ENCODE data around the gene GPC3. TPM values are rescaled to one million over a fixed set of nuclear protein-coding genes. Genes with fewer than 3 reads are reported as not detected.

The GPC3 gene
- total RNA-seq, 3 donors from 2014 or later (not counting 1 experiment from before 2014, with no cell fraction given), result not detected

- Histone ChIP-seq H3K4me3 (ENCODE audit: low read length) (no peak overlapping the region), H3K9me3 (ENCODE audit: control insufficient read depth, insufficient read depth, low read length) (no peaks in the 10 kb centered on the region), H3K4me1 (ENCODE audit: control insufficient read depth, insufficient read depth, low read length) (no peaks in the 10 kb centered on the region), H3K27ac (ENCODE audit: low read length) (no peak overlapping the region), H3K36me3 (ENCODE audit: control insufficient read depth, insufficient read depth, low read length) (no peaks in the 10 kb centered on the region), H3K27me3 (ENCODE audit: control insufficient read depth, insufficient read depth, low read length) (no peaks in the 10 kb centered on the region)
- DNase-seq, result no peak
- H3K4me1 Mint-ChIP-seq, result no peaks in the 10 kb centered on the region
- no peak for TF ChIP-seq CTCF (IDR thresholded peaks at IDR 0.05)
- no peaks in the 10 kb centered on the region for H3K36me3 Mint-ChIP-seq
- no peak overlapping the region for H3K27ac Mint-ChIP-seq
- intact Hi-C loops (cut with micrococcal nuclease), result no loop called here
- H3K27me3 Mint-ChIP-seq (ENCODE audit: low read depth in 2 of 2), result peaks cover 0 to 5% of the 10 kb centered on the region in 2 donors
- no peak for ATAC-seq
- H3K4me3 Mint-ChIP-seq, result no peak overlapping the region
- peaks cover 0 to 2% of the 10 kb centered on the region in 2 donors for H3K9me3 Mint-ChIP-seq
These were observed 439.0 kb downstream of the GPC3 start for GRCh38 chrX:133546441-133546840.

- WGBS (ENCODE audit: insufficient coverage), result 83% methylated on average over 1 of the region's 3 CpGs
- intact Hi-C loops (cut with micrococcal nuclease), result no loop called here
- Mint-ChIP-seq H3K36me3 (no peaks in the 10 kb centered on the region), H3K4me3 (no peak overlapping the region), H3K9me3 (peaks cover 0 to 2% of the 10 kb centered on the region in 2 donors), H3K4me1 (no peaks in the 10 kb centered on the region), H3K27me3 (ENCODE audit: low read depth in 2 of 2) (peaks cover 5% of the 10 kb centered on the region in 2 donors), H3K27ac (no peak overlapping the region)
- H3K27me3 ChIP-seq (ENCODE audit: control insufficient read depth, insufficient read depth, low read length), result no peaks in the 10 kb centered on the region
- no peak overlapping the region for H3K4me3 ChIP-seq (ENCODE audit: low read length)
- no peaks in the 10 kb centered on the region for H3K36me3 ChIP-seq (ENCODE audit: control insufficient read depth, insufficient read depth, low read length)
- DNase-seq (no peak), ATAC-seq (no peak)
- no peak for TF ChIP-seq CTCF (IDR thresholded peaks at IDR 0.05)
- no peaks in the 10 kb centered on the region for H3K9me3 ChIP-seq (ENCODE audit: control insufficient read depth, insufficient read depth, low read length)
- no peaks in the 10 kb centered on the region for H3K4me1 ChIP-seq (ENCODE audit: control insufficient read depth, insufficient read depth, low read length)
- H3K27ac ChIP-seq (ENCODE audit: low read length), result no peak overlapping the region
These were observed 440.6 kb downstream of the GPC3 start for GRCh38 chrX:133544778-133545177.

GRCh38 chrX:133544115-133544514 lies 441.3 kb downstream of the GPC3 start:
- no peaks in the 10 kb centered on the region for H3K4me1 ChIP-seq (ENCODE audit: control insufficient read depth, insufficient read depth, low read length)
- H3K9me3 ChIP-seq (ENCODE audit: control insufficient read depth, insufficient read depth, low read length), result no peaks in the 10 kb centered on the region
- Mint-ChIP-seq H3K4me3 (no peak overlapping the region), H3K27ac (no peak overlapping the region), H3K27me3 (ENCODE audit: low read depth in 2 of 2) (peaks cover 5 to 10% of the 10 kb centered on the region in 2 donors), H3K9me3 (peaks cover 0 to 2% of the 10 kb centered on the region in 2 donors), H3K36me3 (no peaks in the 10 kb centered on the region), H3K4me1 (no peaks in the 10 kb centered on the region)
- no peak overlapping the region for H3K27ac ChIP-seq (ENCODE audit: low read length)
- H3K27me3 ChIP-seq (ENCODE audit: control insufficient read depth, insufficient read depth, low read length), result no peaks in the 10 kb centered on the region
- WGBS (ENCODE audit: insufficient coverage), result 61% methylated on average over 3 of the region's 3 CpGs
- no peak overlapping the region for H3K4me3 ChIP-seq (ENCODE audit: low read length)
- H3K36me3 ChIP-seq (ENCODE audit: control insufficient read depth, insufficient read depth, low read length), result no peaks in the 10 kb centered on the region
- DNase-seq (no peak), ATAC-seq (no peak)
- TF ChIP-seq CTCF (IDR thresholded peaks at IDR 0.05), result no peak
- intact Hi-C loops (cut with micrococcal nuclease), result no loop called here

- no peaks in the 10 kb centered on the region for H3K27me3 ChIP-seq (ENCODE audit: control insufficient read depth, insufficient read depth, low read length)
- TF ChIP-seq CTCF (IDR thresholded peaks at IDR 0.05), result no peak
- Mint-ChIP-seq H3K27ac (no peak overlapping the region), H3K4me3 (no peak overlapping the region), H3K9me3 (peaks cover 0 to 2% of the 10 kb centered on the region in 2 donors), H3K4me1 (no peaks in the 10 kb centered on the region), H3K27me3 (ENCODE audit: low read depth in 2 of 2) (peaks cover 3 to 10% of the 10 kb centered on the region in 2 donors), H3K36me3 (no peaks in the 10 kb centered on the region)
- H3K27ac ChIP-seq (ENCODE audit: low read length), result no peak overlapping the region
- DNase-seq (no peak), ATAC-seq (no peak)
- intact Hi-C loops (cut with micrococcal nuclease), result no loop called here
- no peaks in the 10 kb centered on the region for H3K4me1 ChIP-seq (ENCODE audit: control insufficient read depth, insufficient read depth, low read length)
- H3K9me3 ChIP-seq (ENCODE audit: control insufficient read depth, insufficient read depth, low read length), result no peaks in the 10 kb centered on the region
- H3K36me3 ChIP-seq (ENCODE audit: control insufficient read depth, insufficient read depth, low read length), result no peaks in the 10 kb centered on the region
- H3K4me3 ChIP-seq (ENCODE audit: low read length), result no peak overlapping the region
- 100% methylated on average over 2 of the region's 2 CpGs for WGBS (ENCODE audit: insufficient coverage)
These were observed 441.7 kb downstream of the GPC3 start for GRCh38 chrX:133543654-133544053.

All from natural killer cell (primary cell).